GM18907 (cell line): ENCODE results near the gene TYW1B.
"Not testable (repeated sequence)": the region's sequence is repeated elsewhere in the genome, so short reads cannot be mapped to it uniquely, and the experiment has no call there.

Source experiments
- ATAC-seq: cut with Tn5 transposase; IDR thresholded peaks from one replicate; pipeline ENCODE4 v1.9.1; 2021; ENCODE audit warnings: mild to moderate bottlenecking, moderate library complexity; ENCODE audit not compliant: unreplicated experiment

Gene TYW1B

DNA sequence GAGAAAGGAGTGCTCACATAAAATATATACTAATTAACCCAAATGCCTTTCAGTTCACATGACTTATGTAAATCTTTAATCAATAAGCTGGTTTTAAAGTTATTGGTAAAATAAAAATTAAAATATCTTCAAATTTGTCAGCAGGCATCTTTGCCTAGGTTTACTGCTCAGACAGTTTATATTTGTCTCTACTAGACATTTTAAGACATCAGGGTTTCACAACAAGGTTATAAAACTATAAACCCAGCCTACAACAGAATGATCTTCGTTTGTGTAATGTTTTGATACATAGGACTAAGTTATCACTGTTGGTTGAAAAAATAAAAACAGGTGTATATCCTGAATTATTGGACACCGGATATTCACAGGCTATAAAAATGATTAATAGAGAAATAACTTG is 67.4 kb downstream of the TYW1B start:
- no peak for ATAC-seq

DNA sequence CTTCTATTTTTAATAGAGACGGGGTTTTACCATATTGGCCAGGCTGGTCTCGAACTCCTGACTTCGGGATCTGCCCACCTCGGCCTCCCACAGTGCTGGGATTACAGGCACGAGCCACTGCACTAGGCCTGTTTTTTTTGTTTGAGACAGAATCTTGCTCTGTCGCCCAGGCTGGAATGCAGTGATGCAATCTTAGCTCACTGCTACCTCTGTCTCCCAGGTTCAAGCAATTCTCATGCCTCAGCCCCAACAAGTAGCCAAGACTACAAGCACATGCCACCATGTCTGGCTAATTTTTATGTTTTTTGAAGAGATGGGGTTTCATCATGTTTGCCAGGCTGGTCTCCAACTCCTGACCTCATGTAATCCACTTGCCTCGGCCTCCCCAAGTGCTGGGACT is 73.7 kb downstream of the TYW1B start:
- no peak for ATAC-seq

DNA sequence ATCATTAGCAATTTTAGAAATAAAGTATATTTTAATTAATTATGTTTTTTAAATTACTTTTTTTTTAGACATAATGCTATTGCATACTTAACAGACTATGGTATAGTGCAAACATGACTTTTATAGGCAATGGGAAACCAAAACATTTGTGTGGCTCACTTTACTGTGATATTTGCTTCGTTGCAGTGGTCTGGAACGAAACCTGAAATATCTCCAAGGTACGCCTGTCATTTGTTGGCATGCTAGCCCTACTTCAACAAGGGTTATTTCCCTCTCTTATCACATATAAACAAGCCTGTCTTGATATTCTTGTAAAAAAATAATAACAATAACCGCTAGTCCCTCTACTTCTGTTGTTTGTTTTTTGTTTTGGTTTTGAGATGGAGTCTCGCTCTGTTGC is 74.2 kb downstream of the TYW1B start:
- ATAC-seq: no peak

DNA sequence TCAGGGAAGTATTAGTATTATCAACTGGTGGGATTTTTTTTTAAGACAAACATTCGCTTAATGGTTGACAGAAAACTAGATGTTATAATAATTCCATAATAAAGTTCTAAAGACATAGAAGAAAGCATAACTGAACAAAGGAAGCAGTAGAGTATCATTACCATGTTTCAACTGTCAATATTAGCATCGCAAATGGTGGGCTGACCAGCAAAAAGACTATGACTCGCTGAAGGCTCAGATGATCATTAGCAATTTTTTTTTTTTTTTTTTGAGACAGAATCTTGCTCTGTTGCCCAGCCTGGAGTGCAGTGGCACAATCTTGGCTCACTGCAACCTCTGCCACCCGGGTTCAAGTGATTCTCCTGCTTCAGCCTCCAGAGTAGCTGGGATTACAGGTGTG is 74.8 kb downstream of the TYW1B start:
- not testable (repeated sequence) for ATAC-seq

DNA sequence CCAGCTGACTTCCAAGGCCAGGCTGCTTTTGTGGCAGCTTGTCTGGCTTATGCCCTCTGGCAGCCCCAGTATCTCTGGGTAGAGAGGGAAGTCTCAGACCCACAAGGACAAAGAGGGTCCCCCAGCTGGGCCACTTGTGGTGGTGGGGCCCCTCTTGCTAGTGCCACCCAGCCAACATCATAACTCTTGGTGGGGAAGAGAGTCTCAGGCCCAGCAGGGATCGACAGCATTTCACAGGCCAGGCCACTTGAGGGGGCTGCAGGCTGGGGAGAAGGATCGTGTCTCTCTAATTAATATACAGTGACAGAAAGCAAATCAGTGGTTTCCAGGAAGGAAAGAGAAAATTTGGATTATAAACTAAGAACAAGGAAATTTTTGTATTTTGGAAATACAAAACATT is 76.0 kb downstream of the TYW1B start:
- no peak for ATAC-seq

DNA sequence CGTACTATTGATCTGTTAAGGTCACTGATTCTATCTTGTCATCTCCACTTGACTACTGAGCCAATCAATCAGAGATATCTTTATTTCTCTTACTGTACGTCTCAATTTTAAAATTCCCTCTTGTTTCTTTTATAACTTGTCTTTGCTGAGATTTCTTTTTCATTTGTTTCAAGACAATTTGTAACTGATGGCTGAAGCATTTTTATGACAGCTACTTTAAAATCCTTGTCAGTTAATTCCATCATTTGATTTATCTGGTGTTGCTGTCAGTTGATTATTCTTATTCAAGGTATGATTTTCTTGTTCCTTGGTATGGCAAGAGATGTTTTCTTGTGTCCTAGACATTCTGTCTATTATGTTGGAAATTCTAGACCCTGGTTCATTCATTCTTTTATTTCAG is 76.6 kb downstream of the TYW1B start:
- ATAC-seq: no peak

DNA sequence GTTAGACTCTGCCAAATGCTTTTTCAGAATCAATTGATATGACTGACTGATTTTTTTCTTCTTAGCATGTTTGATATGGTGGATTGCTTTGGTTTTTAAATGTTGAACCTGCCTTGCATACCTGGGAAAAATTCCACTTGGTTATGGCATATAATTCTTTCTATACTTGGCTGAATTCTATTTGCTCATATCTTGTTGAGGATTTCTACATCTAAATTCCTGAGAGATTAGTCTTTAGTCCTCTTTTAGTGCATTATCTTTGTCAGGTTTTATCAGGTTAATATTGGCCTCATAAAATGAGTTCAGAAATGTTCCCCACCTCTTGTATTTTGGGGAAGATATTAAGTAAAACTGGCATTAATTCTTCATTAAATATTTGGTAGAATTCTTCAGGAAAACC is 79.4 kb downstream of the TYW1B start:
- ATAC-seq: not testable (repeated sequence)

DNA sequence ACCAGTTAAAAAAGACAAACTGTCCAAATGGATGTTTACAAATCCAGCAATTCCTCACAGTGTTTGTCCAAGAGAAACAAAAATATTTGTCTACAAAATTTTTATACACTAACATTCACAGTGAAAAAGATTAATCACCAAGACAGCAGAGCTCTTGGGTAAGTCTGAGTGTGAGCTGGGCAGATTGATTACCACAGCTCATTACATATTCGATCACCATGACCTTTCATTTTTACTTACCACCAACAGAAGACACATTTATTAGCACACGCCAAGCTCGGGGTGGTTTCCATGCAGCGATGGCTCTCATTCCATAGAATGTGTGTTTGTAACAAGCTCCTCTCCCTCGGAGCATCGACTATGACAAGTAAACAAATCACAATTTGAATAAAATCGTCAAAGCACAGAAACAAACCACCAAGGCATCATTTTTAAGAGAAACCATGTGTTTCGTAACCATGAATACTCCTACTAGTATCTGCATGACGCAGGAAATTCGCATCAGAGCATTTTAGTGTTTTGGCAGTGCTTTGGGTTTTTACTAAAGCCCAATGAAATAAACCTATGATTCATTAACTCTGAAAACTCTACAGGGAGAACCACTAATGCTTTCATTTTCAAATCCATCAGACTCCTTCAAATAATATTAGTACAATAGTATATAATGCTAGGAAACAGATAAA is 83.6 kb downstream of the TYW1B start:
- not testable (repeated sequence) for ATAC-seq

DNA sequence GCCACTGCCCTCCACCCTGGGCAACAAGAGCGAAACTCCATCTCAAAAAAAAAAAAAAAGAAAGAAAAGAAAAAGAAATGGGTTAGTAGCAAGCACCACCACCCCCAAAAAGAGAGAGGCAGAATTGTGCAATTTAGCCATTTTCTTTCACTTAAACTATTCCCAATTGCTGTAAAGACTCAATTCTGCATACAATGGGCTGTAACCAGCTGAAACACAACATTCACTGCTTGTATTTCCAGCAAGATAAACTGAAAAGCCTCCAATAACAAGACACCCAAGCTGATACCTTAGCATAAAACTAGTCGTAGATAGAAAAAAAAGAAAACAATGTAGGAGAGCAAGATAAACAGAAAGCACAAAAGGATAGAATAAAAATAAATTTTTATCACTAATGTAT is 84.2 kb downstream of the TYW1B start:
- ATAC-seq: not testable (repeated sequence)

DNA sequence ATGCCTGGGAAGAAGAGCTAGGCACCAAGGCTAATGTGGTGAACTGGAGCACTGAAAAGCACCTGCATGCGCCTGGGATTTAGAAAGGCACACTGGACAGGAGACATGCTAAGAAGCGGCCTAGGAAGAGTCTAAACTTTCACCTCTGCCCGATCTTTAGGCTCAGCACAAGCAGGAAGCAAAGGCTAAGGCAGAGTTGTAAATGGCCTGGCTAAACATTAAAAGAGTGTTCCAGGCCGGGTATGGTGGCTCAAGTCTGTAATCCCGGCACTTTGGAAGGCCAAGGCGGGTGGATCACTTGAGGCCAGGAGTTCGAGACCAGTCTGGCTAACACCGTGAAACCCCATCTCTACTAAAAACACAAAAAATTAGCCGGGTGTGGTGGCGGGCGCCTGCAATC is 88.3 kb downstream of the TYW1B start:
- not testable (repeated sequence) for ATAC-seq

DNA sequence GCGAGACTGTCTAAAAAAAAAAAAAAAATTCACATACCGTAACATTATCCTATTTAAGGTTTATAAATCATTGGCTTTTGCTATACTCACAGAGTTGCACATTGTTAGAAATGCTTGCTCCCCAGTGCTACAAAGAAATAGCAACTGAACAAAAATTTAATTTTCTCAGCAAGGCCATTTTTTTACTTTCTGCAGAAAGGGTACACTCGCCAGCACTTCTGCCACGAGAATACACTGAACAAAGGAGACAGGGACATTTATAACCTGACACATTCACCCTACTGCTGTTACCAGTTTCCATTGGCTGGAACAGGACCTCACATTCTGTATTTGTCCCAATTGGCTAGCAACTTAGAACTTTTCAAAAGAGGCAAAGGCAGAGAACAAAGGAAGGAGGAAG is 92.1 kb downstream of the TYW1B start:
- ATAC-seq: not testable (repeated sequence)

DNA sequence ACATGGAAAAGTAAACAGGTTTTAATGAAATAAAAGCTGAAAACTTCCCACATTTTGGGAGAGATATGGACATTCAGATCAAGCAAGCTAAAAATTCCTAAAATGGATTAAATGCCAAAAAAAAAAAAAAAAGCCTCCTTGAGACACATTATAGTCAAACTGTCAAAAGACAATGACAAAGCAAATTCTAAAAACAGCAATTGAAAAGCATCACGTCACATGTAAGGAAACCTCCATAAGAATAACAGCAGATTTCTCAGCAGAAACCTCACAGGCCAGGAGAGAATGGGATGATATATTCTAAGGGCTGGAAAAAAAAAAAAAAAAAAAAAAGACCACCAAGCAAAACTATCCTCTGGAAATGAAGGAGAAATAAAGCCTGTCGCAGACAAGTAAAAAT is 97.2 kb downstream of the TYW1B start:
- not testable (repeated sequence) for ATAC-seq

DNA sequence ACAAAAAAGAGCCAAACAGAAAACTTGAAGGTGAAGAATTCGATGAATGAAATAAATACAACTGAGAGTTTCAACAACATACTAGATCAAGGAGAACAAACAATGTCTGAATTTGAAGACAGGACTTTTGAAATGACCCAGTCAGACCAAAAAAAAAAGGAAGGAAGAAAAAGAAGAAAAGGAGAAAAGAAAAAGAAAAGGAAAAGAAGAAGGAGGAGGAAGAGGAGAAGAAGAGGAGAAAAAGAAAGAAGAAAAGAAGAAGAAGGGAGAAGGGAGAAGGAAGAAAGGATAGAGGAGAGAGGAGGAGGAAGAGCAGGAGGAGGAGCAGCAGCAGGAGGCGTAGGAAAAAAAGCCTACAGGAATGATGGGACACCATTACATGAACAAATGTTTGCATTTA is 97.6 kb downstream of the TYW1B start:
- not testable (repeated sequence) for ATAC-seq

DNA sequence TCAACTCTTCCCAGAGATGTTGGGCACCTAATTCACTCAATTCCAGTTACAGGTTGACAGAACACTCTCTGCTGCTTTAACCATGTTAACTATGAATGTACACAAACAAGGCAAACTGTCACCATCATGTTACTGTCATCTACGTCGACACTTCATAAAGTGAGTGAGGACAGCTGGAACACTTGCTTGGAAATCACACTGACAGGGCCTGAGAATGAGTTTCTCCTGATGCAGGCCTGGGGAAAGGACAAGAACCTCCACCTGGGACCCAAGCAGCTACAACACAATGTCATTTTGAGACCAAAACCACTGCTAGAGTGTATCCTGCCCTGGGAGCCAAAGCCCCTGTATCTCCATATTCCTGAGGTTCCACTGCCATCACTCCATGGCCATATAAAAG is 98.9 kb downstream of the TYW1B start:
- ATAC-seq: not testable (repeated sequence)

DNA sequence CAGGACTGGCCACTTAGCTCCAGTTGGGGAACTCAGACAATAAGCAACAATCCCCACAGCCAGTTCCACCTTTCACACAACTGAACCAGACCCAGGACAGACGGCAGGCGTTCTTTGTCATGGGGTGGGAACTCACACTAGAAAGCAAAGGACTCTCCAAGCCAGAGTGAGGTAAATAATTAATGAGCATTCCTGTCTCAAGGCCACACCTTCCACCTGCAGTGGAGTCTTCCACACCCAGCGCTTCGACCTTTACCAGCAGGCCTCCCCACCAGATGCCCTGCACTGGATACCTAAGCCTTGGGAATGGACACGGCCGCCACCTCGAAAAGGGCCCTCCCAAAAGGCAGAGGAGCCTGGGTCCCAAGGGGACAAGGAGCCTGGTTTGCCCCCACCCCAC is 105.3 kb downstream of the TYW1B start:
- ATAC-seq: not testable (repeated sequence)

DNA sequence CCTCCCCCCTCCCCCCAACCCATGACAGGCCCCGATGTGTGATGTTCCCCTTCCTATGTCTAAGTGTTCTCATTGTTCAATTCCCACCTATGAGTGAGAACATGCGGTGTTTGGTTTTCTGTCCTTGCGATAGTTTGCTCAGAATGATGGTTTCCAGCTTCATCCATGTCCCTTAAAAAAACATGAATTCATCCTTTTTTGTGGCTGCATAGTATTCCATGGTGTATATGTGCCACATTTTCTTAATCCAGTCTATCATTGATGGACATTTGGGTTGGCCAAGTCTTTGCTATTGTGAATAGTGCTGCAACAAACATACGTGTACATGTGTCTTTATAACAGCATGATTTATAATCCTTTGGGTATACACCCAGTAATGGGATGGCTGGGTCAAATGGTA is 107.1 kb downstream of the TYW1B start:
- not testable (repeated sequence) for ATAC-seq

DNA sequence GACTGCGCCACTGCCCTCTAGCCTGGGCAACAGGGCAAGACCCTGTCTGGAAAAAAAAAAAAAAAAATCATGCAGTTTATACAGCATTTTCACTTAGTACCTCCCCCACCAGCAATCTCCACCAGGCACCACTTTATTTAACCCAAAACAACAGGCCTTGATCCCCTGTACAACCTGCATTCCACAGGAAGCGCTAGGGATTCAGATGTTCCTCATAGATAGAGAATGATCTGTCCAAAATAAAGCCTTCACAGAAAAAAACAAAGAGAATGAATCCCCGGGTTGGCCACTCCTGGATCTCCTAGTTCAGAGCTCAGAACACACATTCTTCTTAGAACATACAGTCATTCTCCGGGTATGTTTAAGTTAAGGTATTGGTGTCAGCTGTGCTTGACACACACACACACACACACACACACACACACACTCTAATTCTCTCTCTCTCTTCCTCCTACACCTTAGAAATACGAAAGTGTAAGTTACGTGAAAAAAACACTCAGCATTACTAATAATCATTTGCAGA is 110.7 kb downstream of the TYW1B start:
- not testable (repeated sequence) for ATAC-seq

DNA sequence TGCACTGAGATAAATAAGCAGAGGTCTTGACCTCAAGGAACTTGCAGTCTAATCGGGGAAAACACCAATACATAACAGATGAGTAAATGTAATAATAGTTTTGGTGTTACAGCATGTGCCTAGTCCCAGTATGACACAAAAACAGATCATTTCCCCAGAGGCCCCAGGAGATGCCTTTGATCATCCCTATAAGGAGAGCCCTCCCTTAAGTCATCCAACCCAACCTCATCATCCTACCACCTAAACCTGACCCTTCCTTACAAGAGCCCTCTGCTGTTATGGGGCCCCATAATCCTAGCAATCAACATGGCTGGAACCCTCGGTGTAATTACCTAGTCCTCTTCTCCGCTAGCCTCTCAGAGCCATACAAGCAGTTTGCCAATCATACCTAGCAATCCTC is 116.1 kb downstream of the TYW1B start:
- not testable (repeated sequence) for ATAC-seq

DNA sequence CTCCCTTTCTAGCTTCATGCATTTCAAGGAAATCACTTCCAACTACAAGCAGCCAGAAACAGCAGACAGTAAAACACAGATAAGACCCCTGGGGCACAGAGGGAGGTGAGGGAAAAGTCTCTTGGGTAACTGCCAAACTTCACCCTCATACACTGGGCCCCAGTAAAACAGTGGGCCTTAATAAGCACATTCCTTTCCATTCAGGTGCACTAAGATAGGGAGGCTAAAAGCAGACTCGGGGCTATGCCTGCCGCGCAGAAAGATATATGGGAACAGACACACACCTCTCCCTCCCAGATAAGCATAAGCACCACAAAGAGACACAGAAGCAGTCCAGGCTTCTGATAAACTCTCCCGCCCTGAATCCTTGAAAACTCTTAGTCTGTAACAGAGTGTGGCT is 117.0 kb downstream of the TYW1B start:
- no peak for ATAC-seq

DNA sequence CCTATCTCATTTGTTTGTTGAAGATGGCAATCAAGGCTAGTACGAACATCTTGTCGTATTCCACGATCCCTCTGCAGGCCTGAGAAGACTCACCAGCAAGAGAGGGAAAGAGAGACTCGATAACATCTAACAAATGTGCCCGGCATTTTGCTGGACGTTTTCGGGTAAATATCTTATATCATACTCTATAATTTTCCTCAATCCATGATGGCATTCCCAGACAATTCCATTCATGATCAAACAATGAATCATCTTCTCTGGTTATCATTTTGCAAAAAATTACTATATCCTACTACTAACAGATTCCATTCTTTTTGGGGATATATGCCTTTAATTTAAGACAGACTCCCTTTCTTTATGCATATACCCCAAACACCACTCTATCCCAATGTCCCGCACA is 118.1 kb downstream of the TYW1B start:
- no peak for ATAC-seq

DNA sequence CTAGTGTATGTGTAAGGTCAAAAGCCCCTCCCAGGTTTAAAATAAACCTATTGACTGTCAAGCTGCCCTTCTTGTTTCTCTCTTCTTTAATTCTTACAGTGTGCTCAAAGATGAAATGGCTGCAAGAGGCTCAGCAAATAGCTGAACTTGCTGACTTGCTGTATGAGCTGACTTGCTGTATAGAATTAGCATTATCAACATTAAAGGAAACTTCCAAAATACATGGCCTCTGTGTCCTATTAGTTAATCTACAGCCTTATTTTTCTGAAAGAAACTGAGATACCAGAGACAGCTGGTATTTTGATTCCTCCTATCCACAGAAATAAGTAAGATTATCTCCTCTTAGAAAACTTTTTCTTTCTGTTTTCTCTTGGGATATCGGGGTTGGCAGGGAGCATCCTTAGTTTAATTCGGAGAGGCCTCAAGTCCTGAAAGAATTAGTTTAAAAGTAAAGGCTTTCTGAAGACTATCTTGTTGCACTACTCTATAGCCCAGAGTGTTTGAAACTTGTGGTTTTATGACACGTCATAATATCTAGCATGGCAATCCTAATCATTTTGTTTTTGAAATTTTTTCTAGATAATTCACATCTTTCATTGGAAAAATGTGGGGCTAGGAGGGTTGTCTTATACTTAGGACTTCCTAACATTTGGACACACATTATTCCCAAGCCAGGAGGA is 119.5 kb downstream of the TYW1B start:
- ATAC-seq: not testable (repeated sequence)

DNA sequence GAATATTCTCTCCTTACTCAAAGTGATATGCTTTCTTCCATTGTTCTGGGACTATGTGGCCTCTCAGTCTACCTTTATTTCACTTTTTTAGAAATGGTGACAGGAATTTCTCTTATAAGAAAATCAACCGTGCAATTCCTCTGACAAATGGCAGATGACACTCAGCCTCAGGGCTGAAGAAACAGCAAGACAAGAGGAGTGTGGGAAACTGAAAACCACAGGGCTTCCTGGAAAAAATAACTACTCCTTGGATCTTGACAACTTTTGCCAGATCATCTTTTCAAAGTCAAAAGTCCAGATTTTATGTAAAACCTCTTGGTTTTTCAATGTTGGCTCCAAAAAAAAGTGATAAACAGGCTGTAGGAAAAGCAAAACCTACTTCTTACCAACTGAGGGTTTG is 121.5 kb downstream of the TYW1B start:
- no peak for ATAC-seq
